Bronchial epithelial cell (primary cell): ENCODE measurements around the gene IL20RB. TPM values are rescaled to one million over a fixed set of nuclear protein-coding genes. Genes with fewer than 3 reads are reported as not detected.
"Not testable (repeated sequence)": the region's sequence is repeated elsewhere in the genome, so short reads cannot be mapped to it uniquely, and the experiment has no call there.

Source experiments
- DNase-seq: peaks from one replicate; pipeline ENCODE4 v3.0.0-alpha.2; 2010; ENCODE audit warnings: low read depth
- FAIRE-seq: peaks from 2 replicates; lab custom pipeline; 2011; peaks lifted over from hg19 to GRCh38; lab: Jason Lieb, UNC
- H3K27me3 ChIP-seq: 2 replicates; pipeline ENCODE4 v1.5.1; 2011; ENCODE audit warnings: low read length; ENCODE audit not compliant: control insufficient read depth, insufficient read depth
- H3K36me3 ChIP-seq: 2 replicates; pipeline ENCODE4 v1.5.1; 2011; ENCODE audit warnings: low read length; ENCODE audit not compliant: control insufficient read depth, insufficient read depth
- H3K4me3 ChIP-seq: 2 replicates; pipeline ENCODE4 v1.5.1; 2011; ENCODE audit warnings: mild to moderate bottlenecking, low read depth, low read length, control low read depth
- CTCF ChIP-seq: IDR thresholded peaks from 2 replicates; pipeline ENCODE4 v1.5.1; 2011; ENCODE audit warnings: mild to moderate bottlenecking, moderate library complexity, low read length, control low read depth, inconsistent platforms; ENCODE audit not compliant: insufficient read depth, severe bottlenecking
- total RNA-seq: library from RNA; depleted of rRNA; stranded (reverse); fragments of >200 nt; gene quantifications from 2 replicates; pipeline ENCODE4 v1.2.1, GENCODE V29; 2014

Gene IL20RB
- total RNA-seq, 1 donor from 2014 or later: 150 TPM

GRCh38 chr3:136960838-136961836 is 3.4 kb downstream of the IL20RB start:
- no peaks in the 10 kb centered on the region for H3K27me3 ChIP-seq
- H3K36me3 ChIP-seq: peaks cover 4% of the 10 kb centered on the region
- no peak for FAIRE-seq
- peak; percentile 90 for DNase-seq
- no peak for TF ChIP-seq CTCF
- peak overlapping the region; percentile 1 for H3K4me3 ChIP-seq

- no peak for TF ChIP-seq CTCF
- FAIRE-seq: no peak
- Histone ChIP-seq H3K27me3 (no peaks in the 10 kb centered on the region), H3K36me3 (peaks cover 4% of the 10 kb centered on the region), H3K4me3 (no peak overlapping the region)
- no peak for DNase-seq
Measured at GRCh38 chr3:136962927-136963326, 5.1 kb downstream of the IL20RB start.

GRCh38 chr3:136969539-136969938 is 11.8 kb downstream of the IL20RB start:
- FAIRE-seq, H3K4me3 ChIP-seq, DNase-seq: not testable (repeated sequence)

GRCh38 chr3:136973352-136973751 is 15.6 kb downstream of the IL20RB start:
- Histone ChIP-seq H3K36me3 (peaks cover 5% of the 10 kb centered on the region), H3K4me3 (no peak overlapping the region), H3K27me3 (no peaks in the 10 kb centered on the region)
- no peak for FAIRE-seq
- TF ChIP-seq CTCF: no peak
- DNase-seq: no peak

More at GRCh38 chr3:136969539-136969938, 11.8 kb downstream of the IL20RB start:
- not testable (repeated sequence) for H3K36me3 ChIP-seq, H3K27me3 ChIP-seq

GRCh38 chr3:136974670-136975069 is 16.9 kb downstream of the IL20RB start:
- H3K4me3 ChIP-seq: no peak overlapping the region
- H3K27me3 ChIP-seq: no peaks in the 10 kb centered on the region
- H3K36me3 ChIP-seq: peaks cover 12% of the 10 kb centered on the region
- TF ChIP-seq CTCF: no peak
- DNase-seq: no peak
- FAIRE-seq: no peak

- no peaks in the 10 kb centered on the region for H3K27me3 ChIP-seq
- TF ChIP-seq CTCF: no peak
- DNase-seq: no peak
- H3K36me3 ChIP-seq: peaks cover 25% of the 10 kb centered on the region
- peak; percentile 13 for FAIRE-seq
- H3K4me3 ChIP-seq: no peak overlapping the region
Measured at GRCh38 chr3:136979204-136979603, 21.4 kb downstream of the IL20RB start.
